HepG2 (cell line): ENCODE data around the gene HS3ST3A1.

ENCODE experiments used
- BRCA1 ChIP-seq: sonication (generic); formaldehyde crosslinking; IDR thresholded peaks from 2 replicates; pipeline ENCODE4 v1.4.0; 2020; ENCODE audit warnings: missing genetic modification reagents
- CHD4 ChIP-seq: fragments of 200-600 bp; sonication (generic); IDR thresholded peaks from 2 replicates; pipeline ENCODE4 v1.7.0; 2017; ENCODE audit warnings: mild to moderate bottlenecking, low read length, borderline replicate concordance
- ESRRA ChIP-seq: sonication (generic); formaldehyde crosslinking; IDR thresholded peaks from 2 replicates; pipeline ENCODE4 v1.5.1; 2020; ENCODE audit warnings: mild to moderate bottlenecking, low read depth, missing genetic modification reagents
- EZH2 ChIP-seq: conservative IDR thresholded peaks from 2 replicates; pipeline ENCODE4 v1.6.1; 2012; ENCODE audit warnings: mild to moderate bottlenecking, low read depth, low read length, moderate library complexity
- HOXA3 ChIP-seq: sonication (generic); formaldehyde crosslinking; IDR thresholded peaks from 2 replicates; pipeline ENCODE4 v1.5.0; 2020; ENCODE audit warnings: missing genetic modification reagents
- PPARG ChIP-seq: conservative IDR thresholded peaks from 2 replicates; pipeline ENCODE4 v1.6.1; 2016; ENCODE audit warnings: missing biosample characterization, missing genetic modification reagents
- ZNF772 ChIP-seq: sonication (generic); formaldehyde crosslinking; IDR thresholded peaks from 2 replicates; pipeline ENCODE4 v1.5.0; 2020; ENCODE audit warnings: mild to moderate bottlenecking, missing genetic modification reagents
- ZNF816 ChIP-seq: sonication (generic); formaldehyde crosslinking; IDR thresholded peaks from 2 replicates; pipeline ENCODE4 v1.8.0; 2022; ENCODE audit warnings: missing genetic modification reagents, mild to moderate bottlenecking, borderline replicate concordance
- TF ChIP-seq, protein P1 (sequence below): sonication (generic); formaldehyde crosslinking; conservative IDR thresholded peaks from 2 replicates; pipeline ENCODE4 v1.8.0; 2022; ENCODE audit warnings: missing genetic modification reagents

DNA sequence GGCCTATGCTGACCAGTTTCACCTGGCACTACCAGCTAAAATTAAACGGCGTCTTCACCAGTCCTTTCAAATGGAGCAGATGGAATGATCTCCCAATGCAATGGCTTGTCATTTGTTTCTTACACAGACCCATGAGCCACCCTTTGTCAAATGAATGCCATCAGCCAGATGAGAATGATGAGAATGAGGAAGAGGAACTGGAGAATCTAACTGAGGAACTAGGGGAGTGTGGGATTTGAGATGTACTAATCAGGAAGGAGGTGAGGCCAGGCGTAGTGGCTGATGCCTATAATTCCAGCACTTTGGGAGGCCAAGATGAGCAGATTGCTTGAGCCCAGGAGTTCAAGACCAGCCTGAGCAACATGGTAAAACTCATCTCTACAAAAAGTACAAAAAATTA is 116.4 kb downstream of the HS3ST3A1 start:
- TF ChIP-seq, protein P1, sequence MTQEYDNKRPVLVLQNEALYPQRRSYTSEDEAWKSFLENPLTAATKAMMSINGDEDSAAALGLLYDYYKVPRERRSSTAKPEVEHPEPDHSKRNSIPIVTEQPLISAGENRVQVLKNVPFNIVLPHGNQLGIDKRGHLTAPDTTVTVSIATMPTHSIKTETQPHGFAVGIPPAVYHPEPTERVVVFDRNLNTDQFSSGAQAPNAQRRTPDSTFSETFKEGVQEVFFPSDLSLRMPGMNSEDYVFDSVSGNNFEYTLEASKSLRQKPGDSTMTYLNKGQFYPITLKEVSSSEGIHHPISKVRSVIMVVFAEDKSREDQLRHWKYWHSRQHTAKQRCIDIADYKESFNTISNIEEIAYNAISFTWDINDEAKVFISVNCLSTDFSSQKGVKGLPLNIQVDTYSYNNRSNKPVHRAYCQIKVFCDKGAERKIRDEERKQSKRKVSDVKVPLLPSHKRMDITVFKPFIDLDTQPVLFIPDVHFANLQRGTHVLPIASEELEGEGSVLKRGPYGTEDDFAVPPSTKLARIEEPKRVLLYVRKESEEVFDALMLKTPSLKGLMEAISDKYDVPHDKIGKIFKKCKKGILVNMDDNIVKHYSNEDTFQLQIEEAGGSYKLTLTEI (CRISPR knock-in tag): no peak
- TF ChIP-seq CHD4: no peak
- TF ChIP-seq EZH2: no peak
- TF ChIP-seq ZNF816 (CRISPR knock-in tag): no peak
- no peak for TF ChIP-seq ESRRA (CRISPR knock-in tag)
- TF ChIP-seq BRCA1 (CRISPR knock-in tag): no peak
- TF ChIP-seq HOXA3 (CRISPR knock-in tag): no peak
- TF ChIP-seq PPARG: no peak
- no peak for TF ChIP-seq ZNF772
